ENCODE data around the gene PYHIN1. TPM values are rescaled to one million over a fixed set of nuclear protein-coding genes. Genes with fewer than 3 reads are reported as not detected.

The PYHIN1 gene
- total and polyA plus RNA-seq, 2 of the 8 experiments (the other 6 are each of a cell fraction or from before 2014, with no cell fraction given): not detected

DNA sequence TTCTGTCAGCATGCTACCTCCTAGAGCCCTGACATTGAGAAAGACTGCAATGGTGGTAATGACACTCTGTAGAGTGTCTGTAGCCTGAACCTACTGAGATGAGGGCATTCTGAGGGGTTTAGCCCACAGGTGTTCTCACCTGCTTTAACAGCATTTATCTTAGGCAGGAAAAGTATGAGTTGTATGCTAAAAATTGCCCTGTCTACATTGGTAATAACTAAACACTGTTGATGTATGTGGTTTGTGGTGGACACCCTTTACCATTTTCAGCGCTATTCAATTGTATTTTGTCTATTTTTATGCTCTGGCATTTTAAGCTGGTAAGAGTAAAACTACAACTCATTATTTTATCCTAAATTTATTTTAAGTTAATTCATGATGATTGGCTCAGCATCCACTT is 10.0 kb downstream of the PYHIN1 start:
- no peak for FAIRE-seq
- no peak overlapping the region for H3K27ac ChIP-seq (ENCODE audit: low read depth, low read length)
- TF ChIP-seq ZNF274 (IDR thresholded peaks at IDR 0.05; ENCODE audit: borderline replicate concordance, extremely low read depth, low read length): no peak
- TF ChIP-seq EZH2 (IDR thresholded peaks at IDR 0.05; ENCODE audit: low read depth, low read length, severe bottlenecking): no peak
- TF ChIP-seq ATF2 (IDR thresholded peaks at IDR 0.05; ENCODE audit: low read length): no peak
- TF ChIP-seq JUN (IDR thresholded peaks at IDR 0.05; ENCODE audit: low read depth, low read length): no peak
- TF ChIP-seq BCL11A (IDR thresholded peaks at IDR 0.05; ENCODE audit: low read depth in 2 of 2, low read length in 2 of 2): no peak
- TF ChIP-seq CBX5 (IDR thresholded peaks at IDR 0.05; ENCODE audit: low read depth, low read length): no peak
- no peak for TF ChIP-seq TAF7 (optimal IDR thresholded peaks at IDR 0.05; ENCODE audit: borderline replicate concordance, low read depth, low read length)
- TF ChIP-seq SP2 (IDR thresholded peaks at IDR 0.05; ENCODE audit: low read length): no peak
- no peak for TF ChIP-seq NRF1 (IDR thresholded peaks at IDR 0.05; ENCODE audit: low read depth, low read length)
- TF ChIP-seq TAF1 (IDR thresholded peaks at IDR 0.05; ENCODE audit: low read depth, low read length): no peak
- no peak for TF ChIP-seq POLR2A (IDR thresholded peaks at IDR 0.05; ENCODE audit: control extremely low read depth in 1 of 2, low read depth in 2 of 2, low read length in 2 of 2)
- TF ChIP-seq SRF (IDR thresholded peaks at IDR 0.05; ENCODE audit: low read depth, low read length): no peak
- TF ChIP-seq RXRA (IDR thresholded peaks at IDR 0.05; ENCODE audit: insufficient read depth, low read depth, low read length): no peak
- TF ChIP-seq MAFK (IDR thresholded peaks at IDR 0.05; ENCODE audit: low read depth, low read length): no peak

More for the DNA sequence above, 10.0 kb downstream of the PYHIN1 start:
- no peaks in the 10 kb centered on the region for H3K23me2 ChIP-seq (ENCODE audit: low read depth, low read length)
- H3K4me2 ChIP-seq (ENCODE audit: insufficient read depth in 1 of 2, low read depth in 2 of 2, low read length in 2 of 2): no peak overlapping the region
- H2BK120ac ChIP-seq (replicated peaks; ENCODE audit: low read depth, low read length): no peak overlapping the region
- 100% methylated on average over 1 of the region's 1 CpG; no CpG with 5 or more reads in 1 of the 2 experiments for WGBS, 2 experiments (ENCODE audit: extremely low coverage in 1 of 2, insufficient coverage in 1 of 2, insufficient read length in 1 of 2, insufficient replicate concordance in 2 of 2, low coverage in 1 of 2, low lambda C conversion rate in 2 of 2, missing lambda C conversion rate in 1 of 2)
- no peak overlapping the region for H2AFZ ChIP-seq (ENCODE audit: low read length)
- no peak overlapping the region for H4K5ac ChIP-seq (ENCODE audit: insufficient read length, low read depth, low read length)
- H2BK12ac ChIP-seq (ENCODE audit: low read depth, low read length): no peak overlapping the region
- no peak overlapping the region for H2BK20ac ChIP-seq (ENCODE audit: low read length)
- ChIA-PET POLR2A (ENCODE audit: partially characterized antibody) (no interaction called here), CTCF (ENCODE audit: partially characterized antibody) (no interaction called here)
- H2BK15ac ChIP-seq (ENCODE audit: low read length): no peak overlapping the region
- no peaks in the 10 kb centered on the region for H3K79me1 ChIP-seq (ENCODE audit: low read depth, low read length)
- H3K56ac ChIP-seq (replicated peaks; ENCODE audit: insufficient read length, low read depth, low read length): no peak overlapping the region
- no peak overlapping the region for H2BK5ac ChIP-seq (ENCODE audit: low read depth, low read length)
- DNase-seq (ENCODE audit: low read depth in 1 of 2, low spot score in 2 of 2): no peak
- no peak overlapping the region for H3K4ac ChIP-seq (replicated peaks; ENCODE audit: insufficient read length, low read depth, low read length)
- H3K9me3 ChIP-seq (ENCODE audit: insufficient read depth in 2 of 2, low read depth in 1 of 2, low read length in 1 of 2): no peaks in the 10 kb centered on the region
- H3K4me1 ChIP-seq (replicated peaks in 1 of 4; ENCODE audit: control insufficient read depth in 3 of 4, insufficient read depth in 4 of 4, low read length in 3 of 4): no peaks in the 10 kb centered on the region
- no peaks in the 10 kb centered on the region for H3K27me3 ChIP-seq (replicated peaks in 1 of 4; ENCODE audit: control insufficient read depth in 3 of 4, extremely low read depth in 1 of 4, insufficient read depth in 3 of 4, low read length in 3 of 4)
- no peak overlapping the region for H4K91ac ChIP-seq (replicated peaks; ENCODE audit: insufficient read length, low read length)
- H3K23ac ChIP-seq (ENCODE audit: insufficient read length): no peak overlapping the region
- H3K4me3 ChIP-seq (ENCODE audit: extremely low read depth in 1 of 4, insufficient read depth in 2 of 4, low read depth in 3 of 4, low read length in 4 of 4): no peak overlapping the region
- no peak overlapping the region for H3K18ac ChIP-seq (ENCODE audit: extremely low read depth, low read length)
- H3K36me3 ChIP-seq (ENCODE audit: control insufficient read depth in 2 of 4, insufficient read depth in 4 of 4, low read length in 3 of 4): no peaks in the 10 kb centered on the region
- no peak overlapping the region for H3K9ac ChIP-seq (replicated peaks in 1 of 4; ENCODE audit: extremely low read depth in 1 of 4, low read depth in 3 of 4, low read length in 3 of 4)
- H4K20me1 ChIP-seq (replicated peaks in 1 of 2; ENCODE audit: control insufficient read depth in 1 of 2, insufficient read depth in 2 of 2, low read length in 2 of 2): no peaks in the 10 kb centered on the region
- H2AK5ac ChIP-seq (ENCODE audit: low read depth, low read length): no peak overlapping the region
- no peak overlapping the region for H4K8ac ChIP-seq (ENCODE audit: extremely low read depth, insufficient read depth, low read length)
- no peaks in the 10 kb centered on the region for H3K79me2 ChIP-seq (ENCODE audit: control insufficient read depth in 1 of 2, insufficient read depth in 2 of 2, low read length in 2 of 2)
- H3K14ac ChIP-seq (ENCODE audit: insufficient read length): no peak overlapping the region

Measured in H1 (cell line).